B cell (primary cell): ENCODE results near the gene ETS1. TPM values are rescaled to one million over a fixed set of nuclear protein-coding genes. Genes with fewer than 3 reads are reported as not detected.

Experiments used
- ATAC-seq: fragments of 200-7000 bp; cut with Tn5 transposase; one replicate; pipeline ENCODE4 v1.10.0; 2021; ENCODE audit warnings: low read depth, mild to moderate bottlenecking, moderate number of reproducible peaks, moderate library complexity
- CTCF ChIA-PET: fragments of 350-600 bp; sonication (Branson Sonifier 250); formaldehyde crosslinking; loops from one replicate; lab custom pipeline; 2021; ENCODE audit warnings: antibody characterized with exemption, inconsistent platforms; lab: Charles Lee
- POLR2A ChIA-PET: fragments of 350-600 bp; sonication (Branson Sonifier 250); formaldehyde crosslinking; loops from one replicate; lab custom pipeline; 2021; ENCODE audit warnings: antibody characterized with exemption; lab: Charles Lee
- DNase-seq: peaks from one replicate; pipeline ENCODE4 v3.0.0; 2013
- H2AFZ ChIP-seq: 2 replicates; pipeline ENCODE4 v1.6.1; 2012; ENCODE audit warnings: mild to moderate bottlenecking, low read depth, low read length; ENCODE audit not compliant: insufficient read depth, poor library complexity, severe bottlenecking
- H3K27ac ChIP-seq, 2 donors: 1 replicate in 1 of 2; 2 replicates in 1 of 2; pipeline ENCODE4 v1.5.1; 2012 to 2013; ENCODE audit warnings: low read length in 2 of 2, mild to moderate bottlenecking in 2 of 2, moderate library complexity in 1 of 2
- H3K27me3 ChIP-seq, 4 experiments: fragments of 200-600 bp in 1 of 4; sonication (generic) in 1 of 4; replicated peaks in 1 of 4; 1 replicate in 2 of 4; 2 replicates in 2 of 4; pipeline versions ENCODE4 v1.6.1 to v1.7.0; 2013 to 2016; ENCODE audit warnings: low read length in 3 of 4, mild to moderate bottlenecking in 2 of 4, mixed read lengths in 1 of 4, moderate library complexity in 1 of 4; ENCODE audit not compliant: insufficient read depth in 4 of 4, control insufficient read depth in 3 of 4; ENCODE audit errors: control extremely low read depth in 1 of 4
- H3K36me3 ChIP-seq, 2 experiments: replicated peaks in 1 of 2; 1 replicate in 1 of 2; 2 replicates in 1 of 2; pipeline versions ENCODE4 v1.6.1 to v1.7.1; 2013; ENCODE audit warnings: low read length in 1 of 2; ENCODE audit not compliant: insufficient read depth in 2 of 2, control insufficient read depth in 1 of 2; ENCODE audit errors: control extremely low read depth in 1 of 2, extremely low read depth in 1 of 2
- H3K4me1 ChIP-seq, 2 donors: fragments of 200-600 bp in 1 of 2; sonication (generic) in 1 of 2; 1 replicate in 1 of 2; 2 replicates in 1 of 2; pipeline versions ENCODE4 v1.5.1 to v1.6.1; 2013 to 2017; ENCODE audit warnings: low read length in 2 of 2; ENCODE audit not compliant: control insufficient read depth in 2 of 2, insufficient read depth in 2 of 2
- H3K4me2 ChIP-seq: replicated peaks from 2 replicates; pipeline ENCODE3; 2012; ENCODE audit warnings: mild to moderate bottlenecking, low read depth, low read length; ENCODE audit not compliant: poor library complexity, severe bottlenecking
- H3K4me3 ChIP-seq, 5 experiments: fragments of 200-600 bp in 1 of 5; sonication (generic) in 1 of 5; 1 replicate in 3 of 5; 2 replicates in 2 of 5; pipeline versions ENCODE4 v1.5.1 to v1.7.0; 2011 to 2016; ENCODE audit warnings: low read length in 4 of 5, mild to moderate bottlenecking in 4 of 5, low read depth in 2 of 5, control low read depth in 1 of 5, moderate library complexity in 1 of 5; ENCODE audit not compliant: insufficient read depth in 1 of 5; ENCODE audit errors: control extremely low read depth in 1 of 5, extremely low read depth in 1 of 5
- H3K79me2 ChIP-seq: fragments of 200-600 bp; sonication (generic); one replicate; pipeline ENCODE4 v1.6.0; 2016; ENCODE audit warnings: low read length; ENCODE audit not compliant: control insufficient read depth, insufficient read depth
- H3K9ac ChIP-seq: fragments of 200-600 bp; sonication (generic); 2 replicates; pipeline ENCODE4 v1.6.1; 2017; ENCODE audit warnings: mild to moderate bottlenecking, low read length, moderate library complexity
- H3K9me3 ChIP-seq, 3 donors: one replicate each; pipeline versions ENCODE4 v1.6.1 to v1.7.1; 2013; ENCODE audit warnings: low read length in 2 of 3; ENCODE audit not compliant: control insufficient read depth in 2 of 3, insufficient read depth in 1 of 3; ENCODE audit errors: control extremely low read depth in 1 of 3
- H4K20me1 ChIP-seq: 2 replicates; pipeline ENCODE4 v1.6.0; 2012; ENCODE audit warnings: mild to moderate bottlenecking, low read length; ENCODE audit not compliant: insufficient read depth, control insufficient read depth, poor library complexity, severe bottlenecking
- H3K27ac Mint-ChIP-seq: one replicate; pipeline ENCODE4 v1.8.0; 2021; ENCODE audit warnings: mixed read lengths
- H3K27me3 Mint-ChIP-seq: one replicate; pipeline ENCODE4 v1.8.0; 2021; ENCODE audit warnings: mixed read lengths
- H3K4me1 Mint-ChIP-seq: one replicate; pipeline ENCODE4 v1.8.0; 2021; ENCODE audit warnings: mixed read lengths
- H3K4me3 Mint-ChIP-seq: one replicate; pipeline ENCODE4 v1.8.0; 2021; ENCODE audit warnings: mixed read lengths
- H3K9me3 Mint-ChIP-seq: one replicate; pipeline ENCODE4 v1.8.0; 2022; ENCODE audit warnings: mixed read lengths; ENCODE audit not compliant: insufficient read depth
- CTCF ChIP-seq: fragments of 200-600 bp; IDR thresholded peaks from one replicate; pipeline ENCODE4 v1.8.0; 2022; ENCODE audit warnings: antibody characterized with exemption, mild to moderate bottlenecking
- EZH2 ChIP-seq: IDR thresholded peaks from 2 replicates; pipeline ENCODE4 v1.6.1; 2012; ENCODE audit warnings: borderline replicate concordance, low read depth, mild to moderate bottlenecking, moderate library complexity, low read length; ENCODE audit not compliant: insufficient read depth, poor library complexity, severe bottlenecking
- WGBS: methylation state at CpG from one replicate; pipeline ENCODE4 v1.1.5; 2013; ENCODE audit warnings: missing lambda C conversion rate; ENCODE audit not compliant: insufficient coverage; 5-methylcytosine and 5-hydroxymethylcytosine counted together
- intact Hi-C: fragments of 100-400 bp; cut with micrococcal nuclease; formaldehyde crosslinking; loops from one replicate; pipeline ENCODE4 v1.10.0; 2022
- polyA plus RNA-seq: library from polyadenylated mRNA; depleted of rRNA; stranded (reverse); fragments of >200 nt; gene quantifications from 2 replicates; pipeline ENCODE4 v1.2.3, GENCODE V29; 2012
- total RNA-seq, 2 donors: library from RNA; stranded (reverse); fragments of 120-200 nt in 1 of 2; gene quantifications; 1 replicate in 1 of 2; 2 replicates in 1 of 2; pipeline versions ENCODE4 v1.2.3 to v1.2.4, GENCODE V29; 2013 to 2022

ETS1 gene
- total and polyA plus RNA-seq, 2 donors (not counting 1 experiment from before 2014, with no cell fraction given), result 115 to 271 TPM

- Histone ChIP-seq H3K4me3 (peak overlapping the region; percentile 79 to 98 (median 90)), H3K27ac (peak overlapping the region; percentile 69 to 82), H3K9me3 (no peaks in the 10 kb centered on the region), H3K4me2 (peak overlapping the region; percentile 90), H4K20me1 (peaks cover 55% of the 10 kb centered on the region), H3K79me2 (peaks cover 80% of the 10 kb centered on the region), H3K36me3 (peaks cover 0 to 45% of the 10 kb centered on the region in 2 experiments), H3K4me1 (peaks cover 49 to 53% of the 10 kb centered on the region in 2 donors), H2AFZ (no peak overlapping the region), H3K9ac (peak overlapping the region; percentile 85), H3K27me3 (no peaks in the 10 kb centered on the region)
- H3K27ac Mint-ChIP-seq, result peak overlapping the region; percentile 98
- no peak for ATAC-seq
- CTCF ChIA-PET, result interaction anchor here (0.6 to 6.4 kb wide), 20 partner anchors 9 to 348 kb away, joined by 3 to 82 read pairs (median 8); no protein-coding TSS in a partner anchor
- intact Hi-C loops, result loop anchor here (2.0 kb wide), 2 partner anchors 50 to 236 kb away; no protein-coding TSS in a partner anchor
- no peaks in the 10 kb centered on the region for H3K9me3 Mint-ChIP-seq
- DNase-seq, result peak; percentile 59
- TF ChIP-seq EZH2, result no peak
- no peak for TF ChIP-seq CTCF
- H3K27me3 Mint-ChIP-seq, result no peaks in the 10 kb centered on the region
- POLR2A ChIA-PET, result interaction anchor here (0.7 to 4.8 kb wide), 12 partner anchors 17 to 235 kb away, joined by 3 to 29 read pairs (median 6); no protein-coding TSS in a partner anchor
- peaks cover 69% of the 10 kb centered on the region for H3K4me1 Mint-ChIP-seq
- H3K4me3 Mint-ChIP-seq, result peak overlapping the region; percentile 92
- 14% methylated on average over 3 of the region's 7 CpGs for WGBS
Observed at GRCh38 chr11:128520206-128520887, 67.0 kb downstream of the ETS1 start.

GRCh38 chr11:128519338-128519737 is 68.0 kb downstream of the ETS1 start:
- Histone ChIP-seq H4K20me1 (peaks cover 65% of the 10 kb centered on the region), H3K27me3 (no peaks in the 10 kb centered on the region), H3K4me1 (peaks cover 59 to 61% of the 10 kb centered on the region in 2 donors), H3K36me3 (peaks cover 0 to 52% of the 10 kb centered on the region in 2 experiments), H3K4me3 (peak overlapping the region; percentile 79 to 98 (median 90)), H3K9me3 (no peaks in the 10 kb centered on the region), H3K9ac (peak overlapping the region; percentile 85), H2AFZ (no peak overlapping the region), H3K27ac (peak overlapping the region in 1 of 2 donors; percentile 82), H3K79me2 (peaks cover 86% of the 10 kb centered on the region), H3K4me2 (peak overlapping the region; percentile 90)
- WGBS, result 0% methylated on average over 2 of the region's 4 CpGs
- Mint-ChIP-seq H3K9me3 (no peaks in the 10 kb centered on the region), H3K4me3 (peak overlapping the region; percentile 92), H3K27ac (peak overlapping the region; percentile 84), H3K4me1 (peaks cover 76% of the 10 kb centered on the region), H3K27me3 (no peaks in the 10 kb centered on the region)
- DNase-seq, result no peak
- CTCF ChIA-PET, result interaction anchor here (0.9 to 6.4 kb wide), 18 partner anchors 11 to 347 kb away, joined by 3 to 82 read pairs (median 8); no protein-coding TSS in a partner anchor
- intact Hi-C loops, result loop anchor here (2.0 to 5.0 kb wide), 2 partner anchors 17 to 322 kb away; no protein-coding TSS in a partner anchor
- ATAC-seq, result no peak
- no peak for TF ChIP-seq EZH2
- TF ChIP-seq CTCF, result no peak
- POLR2A ChIA-PET, result interaction anchor here (1.0 to 4.8 kb wide), 10 partner anchors 19 to 229 kb away, joined by 3 to 29 read pairs (median 6); no protein-coding TSS in a partner anchor
